DMS 273 treated with DMSO at 0.1 percent for 48 hours (cell line): ENCODE data around the gene CD93.

Experiments
- DNase-seq: peaks from one replicate; lab custom pipeline; 2025; lab: John Stamatoyannopoulos, UW

Gene CD93

GRCh38 chr20:23099791-23100719, 13.9 kb upstream of the CD93 start:
- DNase-seq, result no peak

DNA sequence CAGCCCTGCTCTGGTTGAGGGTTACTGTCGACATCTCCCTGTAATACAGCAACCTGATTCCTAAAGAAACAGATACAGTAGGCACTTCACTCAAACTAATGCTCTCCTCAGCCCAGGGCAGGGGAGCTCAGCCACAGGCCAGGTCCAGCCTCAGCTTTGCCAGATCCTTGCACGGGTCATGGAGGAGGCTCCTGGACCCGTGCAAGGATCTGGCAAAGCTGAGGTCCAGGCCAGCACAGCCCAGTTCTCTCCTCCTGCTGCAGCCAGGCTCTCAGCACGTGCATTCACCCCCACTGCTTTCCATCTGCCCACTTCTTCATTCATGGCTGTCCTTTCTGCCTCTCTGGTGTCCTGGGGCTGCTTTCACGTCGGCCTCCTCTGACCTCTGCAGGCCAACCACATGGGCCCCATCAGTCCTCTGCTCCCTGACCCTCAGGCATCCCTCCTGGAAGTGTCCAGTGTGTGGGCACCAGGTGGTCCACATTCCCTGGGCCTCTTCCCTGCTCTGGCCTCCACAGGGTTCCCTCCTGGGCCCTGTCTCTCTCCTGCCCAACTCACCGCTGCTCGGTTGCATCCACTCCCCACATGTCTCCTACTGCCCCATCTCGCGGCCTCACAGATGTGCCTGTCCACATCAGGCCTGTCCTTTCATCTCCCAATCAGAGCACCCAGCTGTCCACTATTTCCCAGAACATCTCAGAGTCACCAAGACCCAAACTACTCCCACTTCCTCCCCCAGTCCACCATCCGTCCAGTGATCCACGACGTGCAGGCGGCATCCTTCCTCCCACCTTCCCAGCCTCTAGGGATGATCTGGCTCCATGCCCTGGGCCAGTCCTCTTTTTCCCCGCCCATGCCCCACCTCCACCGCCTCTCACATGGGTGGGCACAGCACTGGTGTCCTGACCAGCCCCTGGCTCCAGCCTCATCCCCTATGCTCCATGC, 11.8 kb upstream of the CD93 start:
- DNase-seq, result no peak

DNA sequence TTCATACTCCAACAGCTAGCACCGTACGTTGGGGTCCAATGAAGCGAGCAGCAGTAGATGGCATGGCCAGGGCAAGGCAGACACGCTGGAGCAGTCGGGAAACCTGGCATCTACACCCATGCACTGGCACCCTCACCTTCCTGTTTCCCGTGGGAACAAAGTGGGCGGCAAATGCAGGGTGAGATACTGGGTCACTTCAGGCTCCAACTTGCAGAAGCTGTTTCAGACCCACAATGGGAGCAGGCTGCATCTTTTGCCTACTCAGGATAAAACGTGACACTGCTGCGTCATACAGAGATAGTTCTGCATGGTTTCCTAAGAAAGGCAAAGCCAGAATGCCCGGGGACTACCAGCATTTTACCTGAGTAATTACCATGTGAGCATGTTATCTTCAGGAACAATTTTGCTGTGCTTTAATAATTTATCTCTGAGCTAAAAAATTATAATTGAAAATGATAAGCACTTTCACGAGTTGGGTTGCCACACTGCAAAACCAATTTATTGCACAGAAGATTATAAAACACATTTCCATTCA, 10.9 kb upstream of the CD93 start:
- no peak for DNase-seq

- DNase-seq, result no peak
Observed at GRCh38 chr20:23096097-23096496, 10.0 kb upstream of the CD93 start.

DNA sequence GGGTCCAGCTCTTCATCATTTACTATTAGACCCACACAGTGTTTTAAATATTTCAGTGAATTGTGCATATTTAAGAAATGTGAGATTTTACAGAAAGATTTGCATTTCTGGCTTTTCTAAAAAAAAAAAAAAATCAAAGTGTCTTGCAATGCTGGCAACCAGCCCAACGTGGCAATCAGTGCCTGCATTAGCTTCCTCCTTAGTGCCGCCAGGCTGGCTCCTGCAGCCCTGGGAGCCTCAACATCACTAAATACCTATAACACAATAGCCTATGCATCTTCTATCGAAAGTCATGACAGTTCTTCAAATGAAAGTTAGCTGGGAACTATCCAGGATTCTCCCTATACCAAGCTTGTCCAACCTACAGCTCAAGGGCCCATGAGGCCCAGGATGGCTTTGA, 9.4 kb upstream of the CD93 start:
- DNase-seq, result no peak

DNA sequence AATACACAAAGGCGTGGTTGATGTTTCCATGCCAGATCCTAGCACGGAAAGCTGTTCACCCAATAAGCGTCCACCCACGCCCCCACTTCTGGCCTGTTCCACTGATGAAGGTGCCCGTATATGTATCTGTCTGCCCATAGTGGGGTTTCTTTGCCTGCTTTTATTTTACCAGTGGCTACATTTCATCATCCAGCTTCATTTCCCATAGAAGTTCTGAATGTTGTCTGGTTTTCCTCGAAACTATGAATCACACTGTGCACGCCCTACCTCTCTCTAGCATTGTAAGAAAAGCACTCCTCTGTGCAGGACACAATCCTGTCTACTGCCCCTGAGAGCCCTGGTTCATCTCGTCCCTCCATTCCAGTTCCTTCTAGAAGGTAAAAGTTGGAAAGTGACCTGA, 8.8 kb upstream of the CD93 start:
- DNase-seq, result no peak

DNA sequence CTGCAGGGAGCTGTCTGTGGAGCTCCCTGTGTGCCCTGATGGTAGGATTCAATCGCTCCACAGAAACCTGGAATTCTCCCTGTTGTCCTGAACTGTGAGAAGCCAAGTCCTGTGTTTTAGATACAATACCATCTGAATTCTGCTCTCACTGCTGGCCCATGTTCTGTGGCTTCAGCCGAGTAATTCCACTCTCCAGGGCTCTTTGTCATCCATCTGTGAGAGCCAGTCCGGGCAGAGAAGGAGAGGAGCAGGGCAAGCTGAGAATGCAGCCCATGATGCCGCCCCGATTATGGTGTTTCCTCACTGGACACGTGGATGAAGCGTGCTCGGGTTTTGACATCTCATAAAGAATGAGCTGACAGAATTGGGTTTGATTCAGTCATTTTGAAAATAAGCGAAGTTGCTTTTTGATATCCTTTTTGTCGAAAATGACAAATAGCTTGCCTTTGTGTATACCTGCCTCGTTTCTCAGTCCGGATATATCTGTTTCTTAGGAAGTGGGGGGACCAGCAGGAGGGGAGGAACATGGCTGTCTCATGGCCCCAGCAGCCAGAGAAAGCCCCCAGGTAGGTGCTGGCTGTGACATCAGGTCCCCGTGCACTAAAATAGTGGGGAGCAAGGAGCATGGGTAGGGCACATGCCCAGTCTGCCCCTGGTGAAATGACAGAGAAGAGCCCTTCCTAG, 8.2 kb upstream of the CD93 start:
- DNase-seq, result no peak

DNA sequence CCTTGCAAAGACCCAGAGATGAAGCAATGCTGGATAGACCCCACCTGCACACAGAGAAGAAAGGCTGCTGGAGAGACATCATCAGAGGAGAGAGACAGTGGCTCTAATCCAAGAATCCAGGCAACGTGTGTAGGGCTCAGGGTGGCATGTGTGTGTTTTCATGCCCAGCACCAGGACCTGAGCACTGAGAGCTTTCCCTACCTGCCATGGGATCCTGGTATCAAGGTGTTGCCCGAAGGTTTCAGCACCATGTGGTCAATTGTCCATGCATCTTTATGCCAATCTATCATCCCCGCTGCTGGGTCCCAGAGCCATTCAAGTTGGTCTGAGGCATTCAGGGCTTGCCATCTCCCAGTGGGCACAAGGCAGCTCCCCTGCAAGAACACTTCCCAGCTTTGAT, 7.5 kb upstream of the CD93 start:
- no peak for DNase-seq

DNA sequence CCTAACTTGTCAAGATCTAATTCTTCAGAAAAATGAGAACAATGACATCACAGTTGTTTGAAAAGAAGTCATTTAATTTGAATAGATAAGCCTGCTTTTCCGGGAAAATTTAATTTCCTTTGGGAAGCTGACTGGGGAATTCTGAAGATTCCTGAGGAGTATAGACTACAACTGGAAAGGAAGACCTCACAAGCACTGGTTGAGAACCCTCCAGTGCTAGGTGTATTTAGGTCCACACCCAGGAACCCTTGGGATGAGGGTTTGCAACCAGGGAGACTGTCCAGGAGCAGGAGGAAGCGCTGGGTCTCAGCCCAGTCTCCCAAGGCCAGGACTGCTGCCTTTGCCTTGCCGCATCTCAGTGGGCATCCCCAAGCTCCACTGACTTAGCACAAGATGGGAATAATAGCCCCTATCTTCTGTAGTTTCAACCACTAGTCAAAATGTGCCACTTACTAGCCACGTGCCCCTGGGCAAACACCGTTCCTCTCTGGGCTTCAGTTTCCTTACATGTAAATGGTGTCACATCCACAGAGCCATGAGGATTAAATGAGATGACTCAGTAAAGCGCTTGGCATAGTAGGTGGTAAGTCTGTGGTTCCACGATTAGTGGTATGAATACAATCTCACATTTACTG, 6.9 kb upstream of the CD93 start:
- no peak for DNase-seq

- no peak for DNase-seq
Observed at GRCh38 chr20:23092384-23092756, 6.2 kb upstream of the CD93 start.

DNA sequence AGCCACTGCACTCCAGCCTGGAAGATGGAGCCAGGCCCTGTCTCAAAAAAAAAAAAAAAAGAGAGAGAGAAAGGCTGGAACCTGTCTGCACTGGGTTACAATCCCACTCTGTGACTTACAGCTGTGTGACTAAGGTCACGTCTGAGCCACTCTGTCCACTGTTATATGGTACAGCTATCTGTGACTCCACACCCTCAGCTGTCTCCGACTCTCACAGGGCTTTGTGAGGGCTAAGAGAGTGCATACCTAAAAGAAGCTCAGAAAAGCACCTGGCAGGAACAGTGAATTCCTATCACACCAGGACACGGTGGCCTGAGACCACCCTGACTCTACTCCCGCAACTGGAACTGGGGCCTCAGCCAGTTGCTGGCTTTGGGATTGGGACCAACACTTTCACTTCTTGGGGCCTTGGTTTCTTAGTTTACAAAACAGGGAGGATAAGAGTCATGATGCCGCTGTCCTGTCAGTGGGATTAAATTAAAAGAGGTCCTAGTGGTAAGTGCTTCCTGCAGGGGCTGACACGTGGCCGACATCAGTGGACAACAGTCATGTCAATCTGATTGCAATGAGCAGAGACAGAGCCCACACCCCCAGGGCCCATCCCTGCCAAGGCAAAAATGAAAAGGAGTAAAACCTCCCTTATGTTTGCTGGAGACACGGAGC, 5.7 kb upstream of the CD93 start:
- DNase-seq, result no peak

GRCh38 chr20:23090878-23091277, 4.8 kb upstream of the CD93 start:
- no peak for DNase-seq

DNA sequence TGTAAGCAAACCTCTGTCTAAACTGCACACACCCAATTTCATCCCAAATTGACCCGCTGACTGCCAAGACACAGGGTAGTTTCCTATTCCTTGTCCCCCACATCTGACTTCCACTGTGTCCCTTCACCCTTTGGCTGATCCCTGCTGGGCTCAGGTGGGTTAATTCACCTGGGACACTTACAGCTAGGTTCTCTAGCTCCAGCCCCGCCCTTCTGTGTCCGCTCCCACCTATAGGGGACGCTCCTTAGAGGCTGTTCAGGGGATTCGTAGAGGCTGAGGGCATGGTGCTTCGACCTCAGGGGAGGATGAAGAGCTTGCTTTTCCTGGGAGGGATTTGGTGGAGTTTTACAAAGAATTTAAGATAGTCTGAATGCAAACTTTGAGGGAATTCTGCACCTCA, 4.0 kb upstream of the CD93 start:
- no peak for DNase-seq

GRCh38 chr20:23088866-23089265, 2.7 kb upstream of the CD93 start:
- no peak for DNase-seq

DNA sequence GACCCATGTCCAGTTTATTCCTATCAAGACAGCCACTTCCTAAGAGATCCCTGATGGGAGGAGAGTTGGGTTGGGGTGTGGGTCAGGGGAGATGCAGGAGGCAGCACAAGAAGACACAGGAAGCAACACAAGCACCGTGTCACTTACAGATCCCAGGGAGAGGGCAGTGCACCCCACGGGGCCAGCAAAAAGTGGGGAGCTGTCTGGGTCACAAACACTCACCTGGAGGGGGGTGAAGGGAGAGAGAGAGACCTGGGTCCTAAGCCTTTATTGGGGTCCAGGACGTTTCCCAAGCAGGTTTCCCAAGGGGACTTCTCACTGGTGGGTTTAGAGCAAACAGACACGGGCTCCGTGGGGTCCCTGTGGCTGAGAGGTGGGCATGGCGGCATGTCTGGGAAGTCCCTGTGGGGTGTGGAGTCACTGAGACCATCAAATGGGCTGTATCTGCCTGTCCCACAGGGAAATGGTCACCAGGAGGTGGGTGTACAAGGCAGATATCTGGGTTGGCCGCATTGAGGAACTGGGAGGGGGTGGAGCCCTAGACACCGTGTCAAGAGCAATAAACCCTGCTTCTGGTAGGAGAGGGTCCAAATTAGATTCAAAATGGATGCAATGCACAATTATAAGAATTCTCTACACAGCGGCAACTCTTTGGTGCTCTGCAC, 1.6 kb upstream of the CD93 start:
- no peak for DNase-seq

DNA sequence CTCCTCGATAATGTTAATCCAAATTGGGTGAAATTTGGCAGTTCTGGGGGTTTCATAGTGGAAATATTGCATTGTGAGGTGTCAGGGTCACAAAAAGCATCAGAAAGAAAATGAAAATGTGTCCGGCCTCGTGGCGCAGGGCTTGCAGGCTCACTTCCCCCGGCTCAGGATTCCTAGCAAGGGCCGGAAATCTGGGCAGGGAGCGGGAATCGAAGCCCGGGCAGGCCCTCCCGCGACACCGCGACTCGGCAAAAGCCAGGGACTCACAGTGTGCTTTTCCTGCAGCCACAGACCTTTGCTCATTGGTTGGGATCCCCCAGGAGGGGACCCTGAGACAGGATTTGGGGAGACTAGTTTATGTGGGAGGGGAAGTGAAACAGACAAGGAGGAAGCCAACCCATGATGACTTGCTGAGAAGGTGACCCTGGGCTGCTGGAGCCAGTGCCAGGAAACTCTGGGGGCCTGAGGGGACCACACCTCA, 847 bp upstream of the CD93 start:
- DNase-seq, result no peak

GRCh38 chr20:23085436-23086055, 578 bp downstream of the CD93 start:
- DNase-seq, result no peak

GRCh38 chr20:23084845-23085365, 1.2 kb downstream of the CD93 start:
- DNase-seq, result no peak

DNA sequence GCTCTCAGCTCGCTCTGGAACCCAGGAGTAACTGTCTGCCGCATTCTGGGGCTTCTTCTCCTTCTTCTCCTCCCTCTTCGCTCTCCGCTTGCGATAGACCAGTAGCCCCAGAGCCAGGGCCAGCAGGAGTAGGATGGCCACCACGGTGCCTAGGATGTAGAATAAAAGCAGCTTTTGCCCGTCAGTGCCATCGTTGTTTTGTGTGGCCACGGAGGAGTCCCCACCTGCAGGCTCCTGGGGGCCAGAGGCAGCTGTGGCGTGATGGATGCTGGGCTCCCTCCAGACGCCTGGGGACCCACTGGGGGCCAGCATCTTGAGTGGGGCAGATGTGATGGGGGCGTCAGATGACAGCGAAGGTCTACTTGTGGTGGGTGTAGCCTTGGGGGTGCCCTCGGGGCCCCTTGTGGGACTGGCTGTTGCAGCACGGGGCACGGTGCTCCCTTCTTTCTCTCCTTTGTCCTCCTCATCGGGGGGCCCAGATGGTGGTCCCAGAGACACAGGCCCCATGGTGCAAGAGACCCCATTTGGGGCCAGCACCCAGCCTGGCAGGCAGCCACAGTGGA, 1.8 kb downstream of the CD93 start:
- no peak for DNase-seq
